Smooth muscle cell (in vitro differentiated cells): Measurements from ENCODE around the gene DDX24. TPM values are rescaled to one million over a fixed set of nuclear protein-coding genes. Genes with fewer than 3 reads are reported as not detected.

Experiments
- DNase-seq: peaks from one replicate; lab custom pipeline; 2025; ENCODE audit not compliant: unreplicated experiment; lab: John Stamatoyannopoulos, UW
- H2AFZ ChIP-seq: fragments of 200-600 bp; sonication (generic); 2 replicates; pipeline ENCODE4 v1.6.0; 2016; ENCODE audit warnings: antibody characterized with exemption, low read depth, mild to moderate bottlenecking
- H3F3A ChIP-seq: fragments of 200-600 bp; sonication (generic); 2 replicates; pipeline ENCODE4 v1.6.0; 2017; ENCODE audit warnings: antibody characterized with exemption, low read depth
- H3K27ac ChIP-seq: fragments of 200-600 bp; sonication (generic); 2 replicates; pipeline ENCODE4 v1.5.1; 2016; ENCODE audit warnings: low read depth, mild to moderate bottlenecking
- H3K27me3 ChIP-seq: fragments of 200-600 bp; sonication (generic); 2 replicates; pipeline ENCODE4 v1.6.1; 2016; ENCODE audit warnings: low read depth, mild to moderate bottlenecking
- H3K36me3 ChIP-seq: fragments of 200-600 bp; sonication (generic); 2 replicates; pipeline ENCODE4 v1.5.1; 2016; ENCODE audit warnings: low read depth
- H3K4me1 ChIP-seq: fragments of 200-600 bp; sonication (generic); 2 replicates; pipeline ENCODE4 v1.5.1; 2016; ENCODE audit warnings: low read depth
- H3K4me2 ChIP-seq: fragments of 200-600 bp; sonication (generic); 2 replicates; pipeline ENCODE4 v1.6.0; 2016; ENCODE audit warnings: mild to moderate bottlenecking
- H3K4me3 ChIP-seq: fragments of 200-600 bp; sonication (generic); 2 replicates; pipeline ENCODE4 v1.5.1; 2016; ENCODE audit warnings: mild to moderate bottlenecking
- H3K79me2 ChIP-seq: fragments of 200-600 bp; sonication (generic); 2 replicates; pipeline ENCODE4 v1.6.0; 2016; ENCODE audit warnings: low read depth, mild to moderate bottlenecking
- H3K9ac ChIP-seq: fragments of 200-600 bp; sonication (generic); 2 replicates; pipeline ENCODE4 v1.6.0; 2016; ENCODE audit warnings: low read depth
- H3K9me3 ChIP-seq: fragments of 200-600 bp; sonication (generic); replicated peaks from 2 replicates; pipeline ENCODE4 v1.5.1; 2016; ENCODE audit warnings: low read depth
- H4K20me1 ChIP-seq: fragments of 200-600 bp; sonication (generic); 2 replicates; pipeline ENCODE4 v1.6.0; 2016; ENCODE audit warnings: low read depth
- CTCF ChIP-seq: fragments of 200-600 bp; sonication (generic); IDR thresholded peaks from 2 replicates; pipeline ENCODE4 v1.5.1; 2017; ENCODE audit warnings: borderline replicate concordance, mild to moderate bottlenecking, antibody characterized with exemption; ENCODE audit not compliant: insufficient read depth, poor library complexity, severe bottlenecking
- WGBS: methylation state at CpG from one replicate; pipeline ENCODE4 v1.1.7; 2016; ENCODE audit warnings: low lambda C conversion rate; 5-methylcytosine and 5-hydroxymethylcytosine counted together
- polyA plus RNA-seq: library from polyadenylated mRNA; unstranded; fragments of >200 nt; fragmentation: Nextera tagmentation; extraction: Ambion mirVana; gene quantifications from 2 replicates; pipeline ENCODE4 v1.2.1, GENCODE V29; 2016
- total RNA-seq: library from RNA; depleted of rRNA; stranded (reverse); fragments of >200 nt; gene quantifications from 2 replicates; pipeline ENCODE4 v1.2.3, GENCODE V29; 2014

The DDX24 gene
- total and polyA plus RNA-seq, 2 experiments from 2014 or later: 117 to 118 TPM

- Histone ChIP-seq H3F3A (no peaks in the 10 kb centered on the region), H3K4me1 (no peaks in the 10 kb centered on the region)
- WGBS: 66% methylated on average over 8 of the region's 8 CpGs
These were observed 81.4 kb downstream of the DDX24 start for GRCh38 chr14:93999573-93999972.

GRCh38 chr14:93998871-93999403, 82.1 kb downstream of the DDX24 start:
- 92% methylated on average over 7 of the region's 7 CpGs for WGBS
- no peaks in the 10 kb centered on the region for H3K36me3 ChIP-seq
- H3K79me2 ChIP-seq: no peaks in the 10 kb centered on the region
- no peaks in the 10 kb centered on the region for H3F3A ChIP-seq
- H3K27me3 ChIP-seq: peaks cover 4% of the 10 kb centered on the region
- H3K4me2 ChIP-seq: no peak overlapping the region
- no peaks in the 10 kb centered on the region for H3K4me1 ChIP-seq
- no peak overlapping the region for H3K27ac ChIP-seq
- H3K9ac ChIP-seq: no peak overlapping the region
- no peaks in the 10 kb centered on the region for H3K9me3 ChIP-seq
- H3K4me3 ChIP-seq: no peak overlapping the region
- no peaks in the 10 kb centered on the region for H4K20me1 ChIP-seq
- no peak for TF ChIP-seq CTCF
- DNase-seq: no peak
- H2AFZ ChIP-seq: no peak overlapping the region

More at GRCh38 chr14:93999573-93999972, 81.4 kb downstream of the DDX24 start:
- Histone ChIP-seq H3K9ac (no peak overlapping the region), H2AFZ (no peak overlapping the region), H3K9me3 (no peaks in the 10 kb centered on the region), H3K27me3 (peaks cover 4% of the 10 kb centered on the region), H3K4me3 (no peak overlapping the region), H3K4me2 (no peak overlapping the region), H3K36me3 (no peaks in the 10 kb centered on the region), H4K20me1 (no peaks in the 10 kb centered on the region), H3K27ac (no peak overlapping the region), H3K79me2 (no peaks in the 10 kb centered on the region)
- TF ChIP-seq CTCF: no peak
- no peak for DNase-seq

Other genes starting within 250 kb of the DDX24 start
- not detected in 2 replicates for gene FAM181A, start 153.9 kb downstream of the DDX24 start, total RNA-seq
- gene FAM181A, start 153.9 kb downstream of the DDX24 start, polyA plus RNA-seq: not detected in 2 replicates
- 0.99 and 6.5 TPM in 2 replicates for gene ASB2, start 104.6 kb downstream of the DDX24 start, total RNA-seq
- gene ASB2, start 104.6 kb downstream of the DDX24 start, polyA plus RNA-seq: 0.30 TPM in 1 of 2 replicates, not detected in the other
- gene CCDC197, start 83.9 kb downstream of the DDX24 start, total RNA-seq: not detected in 2 replicates
- not detected in 2 replicates for gene CCDC197, start 83.9 kb downstream of the DDX24 start, polyA plus RNA-seq
- gene OTUB2, start 54.9 kb downstream of the DDX24 start, total RNA-seq: 2.4 and 5.1 TPM in 2 replicates
- 1.7 and 4.0 TPM in 2 replicates for gene OTUB2, start 54.9 kb downstream of the DDX24 start, polyA plus RNA-seq
- gene IFI27L1, start 108 bp upstream of the DDX24 start, total RNA-seq: 2.9 and 14.7 TPM in 2 replicates
- gene IFI27L1, start 108 bp upstream of the DDX24 start, polyA plus RNA-seq: 38.0 and 38.2 TPM in 2 replicates
- 0.13 and 0.40 TPM in 2 replicates for gene IFI27, start 29.5 kb upstream of the DDX24 start, total RNA-seq
- gene IFI27, start 29.5 kb upstream of the DDX24 start, polyA plus RNA-seq: 3.1 TPM in 2 replicates
- gene IFI27L2, start 48.4 kb upstream of the DDX24 start, total RNA-seq: 73.8 and 96.0 TPM in 2 replicates
- gene IFI27L2, start 48.4 kb upstream of the DDX24 start, polyA plus RNA-seq: 135 and 162 TPM in 2 replicates
- 0.27 and 0.40 TPM in 2 replicates for gene PPP4R4, start 93.1 kb upstream of the DDX24 start, total RNA-seq
- 0.27 and 0.38 TPM in 2 replicates for gene PPP4R4, start 93.1 kb upstream of the DDX24 start, polyA plus RNA-seq
- gene SERPINA10, start 212.1 kb upstream of the DDX24 start, total RNA-seq: not detected in 2 replicates
- gene SERPINA10, start 212.1 kb upstream of the DDX24 start, polyA plus RNA-seq: not detected in 2 replicates
- gene SERPINA6, start 242.1 kb upstream of the DDX24 start, total RNA-seq: not detected in 2 replicates
- gene SERPINA6, start 242.1 kb upstream of the DDX24 start, polyA plus RNA-seq: 0.12 TPM in 1 of 2 replicates, not detected in the other